DMS 273 (cell line): Measurements from ENCODE around the gene GDF2.

Experiments used
- DNase-seq: peaks from one replicate; lab custom pipeline; 2025; ENCODE audit not compliant: unreplicated experiment; lab: John Stamatoyannopoulos, UW

Gene GDF2

GRCh38 chr10:47331954-47332353, 9.7 kb downstream of the GDF2 start:
- DNase-seq, result no peak

DNA sequence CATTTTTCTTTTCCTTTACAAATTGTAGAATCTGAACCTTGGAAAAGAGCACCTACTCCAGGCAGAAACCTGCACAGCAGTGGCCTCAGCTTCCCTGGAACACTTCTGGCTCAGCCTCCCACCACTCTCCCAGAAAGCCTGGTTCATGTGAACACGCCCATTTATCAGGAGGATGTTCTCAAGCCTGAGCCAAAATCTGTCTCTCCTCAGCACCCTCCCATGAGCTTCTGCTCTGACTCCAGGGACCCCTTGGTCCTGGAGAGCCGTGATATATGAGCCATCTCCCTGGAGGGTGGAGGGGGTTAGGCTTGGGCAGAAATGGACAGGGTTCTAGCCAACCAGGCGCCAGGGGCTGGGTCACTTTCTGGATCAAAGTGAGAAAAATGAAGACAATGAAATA, 10.1 kb downstream of the GDF2 start:
- no peak for DNase-seq

DNA sequence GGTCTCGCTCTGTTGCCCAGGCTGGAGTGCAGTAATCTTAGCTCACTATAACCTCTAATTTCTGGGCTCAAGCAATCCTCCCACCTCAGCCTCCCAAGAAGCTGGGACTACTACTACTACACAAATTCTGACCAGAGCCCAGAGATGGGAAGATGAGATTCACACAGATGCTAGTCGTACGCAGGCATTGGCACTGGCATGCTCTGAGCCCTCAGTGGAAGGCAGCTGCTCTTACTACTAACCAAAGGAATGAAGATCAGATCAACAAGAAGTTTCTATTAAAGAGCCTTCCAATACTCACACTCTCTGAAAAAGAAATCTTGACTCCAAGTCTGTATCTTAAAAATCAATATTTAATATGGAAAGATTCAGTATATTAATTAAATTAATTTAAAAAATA, 10.7 kb downstream of the GDF2 start:
- DNase-seq, result no peak

GRCh38 chr10:47333532-47333931, 11.3 kb downstream of the GDF2 start:
- DNase-seq, result no peak

DNA sequence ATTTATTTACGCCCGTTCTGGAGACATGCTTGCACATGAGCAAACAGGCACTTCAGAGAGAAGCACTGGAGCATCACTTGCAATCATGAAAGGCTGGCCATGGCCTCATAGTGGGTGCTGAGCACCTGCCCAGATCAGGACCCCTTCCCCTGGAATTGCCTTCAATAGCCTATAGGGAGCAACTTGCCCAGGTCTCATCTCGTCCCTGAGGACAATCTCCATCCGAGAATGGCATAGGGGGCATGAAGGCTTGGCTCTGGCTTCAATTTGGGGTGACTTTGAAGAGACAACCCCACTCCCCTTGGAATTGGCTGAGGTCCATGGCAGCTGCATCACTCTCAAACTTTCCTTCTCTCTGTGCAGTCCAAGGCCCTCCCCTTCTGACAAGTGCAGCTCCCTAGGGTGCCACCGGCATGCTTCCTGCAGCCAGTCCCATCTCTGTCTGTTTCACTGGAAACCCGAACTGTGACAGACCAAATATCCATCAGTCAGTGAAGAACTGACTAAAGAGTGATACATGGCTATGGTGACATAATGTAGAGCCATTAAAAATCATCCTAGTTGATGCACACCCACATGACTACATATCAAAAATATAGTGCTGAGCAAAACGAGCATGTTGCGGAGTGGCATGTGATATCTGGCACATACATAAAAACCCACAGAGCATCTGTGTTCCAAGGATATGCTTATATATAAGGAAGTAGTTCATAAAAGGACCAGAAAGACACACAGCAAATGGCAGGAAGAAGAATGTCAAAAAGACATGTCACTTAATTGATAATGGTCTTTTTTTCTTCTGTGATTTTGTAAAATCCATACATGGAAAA, 12.4 kb downstream of the GDF2 start:
- no peak for DNase-seq

GRCh38 chr10:47335906-47336305, 13.7 kb downstream of the GDF2 start:
- no peak for DNase-seq

GRCh38 chr10:47336387-47337134, 14.3 kb downstream of the GDF2 start:
- no peak for DNase-seq

- DNase-seq, result no peak
These were observed 15.1 kb downstream of the GDF2 start for GRCh38 chr10:47337310-47337709.

DNA sequence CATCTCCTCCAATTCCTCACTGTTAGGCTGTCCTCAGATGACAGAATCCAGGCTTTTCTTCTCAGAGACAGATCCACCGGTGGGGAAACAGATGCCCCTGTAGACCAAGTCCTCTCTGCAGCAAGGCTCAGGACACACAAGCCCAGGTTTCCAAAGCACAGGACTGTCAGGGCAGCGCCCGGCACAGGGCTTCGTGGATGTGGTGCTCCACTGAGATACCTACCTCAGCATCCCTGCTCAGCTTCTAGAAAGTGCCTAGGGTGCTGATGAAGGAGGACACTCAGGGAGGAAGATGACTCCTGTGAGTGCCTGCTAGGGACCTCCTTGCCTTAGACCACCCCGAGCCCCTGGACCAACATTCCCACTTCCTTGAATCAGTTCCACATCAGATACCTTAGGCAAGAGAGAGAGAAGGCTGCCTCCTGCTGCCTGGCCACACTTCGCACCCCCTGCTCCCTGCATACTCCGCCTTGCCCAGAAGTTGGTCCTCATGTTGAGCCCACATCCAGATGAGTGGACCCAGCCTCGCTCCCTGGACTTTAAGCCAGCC, 17.0 kb downstream of the GDF2 start:
- DNase-seq, result no peak

GRCh38 chr10:47339759-47340607, 17.7 kb downstream of the GDF2 start:
- no peak for DNase-seq

DNA sequence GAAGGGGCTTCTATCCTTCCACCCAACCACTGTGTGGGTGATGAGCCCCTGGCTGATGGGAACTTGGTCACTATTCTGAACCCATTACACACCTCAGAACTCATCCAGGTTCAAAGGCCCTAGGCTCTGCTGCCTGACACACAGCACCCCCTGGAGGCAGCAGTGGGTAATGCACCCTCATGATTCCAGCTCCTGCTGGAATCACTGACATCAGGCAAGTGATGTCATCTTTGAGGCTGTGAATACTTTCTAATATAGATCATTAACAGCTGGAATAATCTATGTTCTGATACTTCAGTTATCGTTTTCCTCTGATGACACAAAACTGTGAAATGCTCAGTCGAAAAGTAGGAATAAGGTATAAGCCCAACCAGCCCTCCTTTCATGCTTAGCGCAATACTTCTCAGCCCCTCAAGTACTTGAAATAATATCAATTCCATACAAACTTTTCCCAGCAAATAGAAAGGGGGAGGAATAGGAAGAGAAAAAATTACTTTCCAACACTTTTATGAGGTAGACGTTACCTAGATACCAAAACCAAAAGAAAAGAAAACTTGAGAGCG, 18.4 kb downstream of the GDF2 start:
- peak; percentile 68 for DNase-seq

DNA sequence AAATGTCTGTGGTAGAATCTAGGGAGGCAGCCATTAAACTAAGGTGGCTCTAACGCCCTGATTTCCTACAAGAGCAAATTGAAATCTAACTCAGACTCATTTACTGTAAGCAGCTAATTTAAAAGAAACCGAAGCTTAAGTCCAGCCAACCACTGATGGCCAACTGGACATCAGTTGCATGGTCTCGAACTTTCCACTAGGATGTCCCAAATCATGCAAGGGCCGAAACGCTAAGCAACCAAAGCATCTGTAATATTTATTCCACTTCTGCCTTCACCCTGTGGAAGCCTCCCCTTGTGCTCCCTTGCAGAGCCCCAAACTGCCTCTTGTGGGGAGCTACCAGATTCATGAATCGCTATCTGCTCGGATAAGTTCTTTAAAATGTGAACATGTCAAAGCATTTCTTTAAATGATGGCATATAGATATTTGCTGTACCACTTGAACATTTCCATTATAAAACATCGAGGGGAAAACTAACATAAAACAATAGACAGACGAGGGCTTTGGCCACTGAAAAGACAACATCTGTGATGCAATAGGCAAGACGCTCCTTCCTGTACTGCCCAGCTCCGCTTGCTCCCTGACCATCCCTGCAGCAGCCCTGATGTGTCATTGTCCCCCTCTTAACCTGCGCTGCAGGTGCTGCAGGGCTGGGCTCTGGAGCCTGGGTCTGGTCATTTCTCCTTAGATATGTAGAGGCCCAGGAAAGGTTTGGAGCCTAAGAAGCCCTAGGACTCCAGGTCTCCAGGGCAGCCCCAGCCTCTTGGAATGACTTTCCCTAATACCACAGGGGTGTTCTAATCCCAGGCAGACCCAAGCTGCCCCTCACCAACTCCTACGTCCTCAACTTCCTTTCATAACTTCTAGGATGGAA, 23.0 kb downstream of the GDF2 start:
- DNase-seq, result no peak

- peak; percentile 91 for DNase-seq
These were observed 24.5 kb downstream of the GDF2 start for GRCh38 chr10:47346581-47347302.

DNA sequence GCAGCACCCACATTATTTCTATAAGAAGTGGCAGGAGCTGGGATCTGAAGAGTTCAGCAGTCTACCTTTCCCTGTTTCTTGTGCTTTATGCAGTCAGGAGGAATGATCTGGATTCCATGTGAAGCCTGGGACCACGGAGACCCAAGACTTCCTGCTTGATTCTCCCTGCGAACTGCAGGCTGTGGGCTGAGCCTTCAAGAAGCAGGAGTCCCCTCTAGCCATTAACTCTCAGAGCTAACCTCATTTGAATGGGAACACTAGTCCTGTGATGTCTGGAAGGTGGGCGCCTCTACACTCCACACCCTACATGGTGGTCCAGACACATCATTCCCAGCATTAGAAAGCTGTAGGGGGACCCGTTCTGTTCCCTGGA, 25.0 kb downstream of the GDF2 start:
- DNase-seq, result no peak

DNA sequence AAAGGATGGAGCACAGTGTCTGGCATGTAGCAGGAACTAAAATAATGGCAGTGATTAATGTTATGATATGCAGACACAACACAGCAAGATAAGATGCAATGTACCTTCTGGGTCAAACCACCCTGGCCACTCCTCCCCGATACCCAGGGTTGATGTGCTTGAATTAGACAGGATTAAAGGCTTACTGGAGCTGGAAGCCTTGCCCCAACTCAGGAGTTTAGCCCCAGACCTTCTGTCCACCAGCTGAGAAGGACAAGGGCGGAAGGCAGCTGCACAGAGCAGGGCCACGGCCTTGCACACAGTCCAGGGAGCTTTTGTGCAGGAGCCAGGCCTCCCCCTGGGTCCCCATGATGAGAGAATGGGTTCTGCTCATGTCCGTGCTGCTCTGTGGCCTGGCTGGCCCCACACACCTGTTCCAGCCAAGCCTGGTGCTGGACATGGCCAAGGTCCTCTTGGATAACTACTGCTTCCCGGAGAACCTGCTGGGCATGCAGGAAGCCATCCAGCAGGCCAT, 25.9 kb downstream of the GDF2 start, which contains the start of gene RBP3:
TSS of gene RBP3 (plus strand) at position 226 of the 514 bp plus-strand sequence. CDS start at position 348, 122 bp downstream.
- DNase-seq, result no peak

GRCh38 chr10:47348661-47349470, 26.6 kb downstream of the GDF2 start:
- no peak for DNase-seq

GRCh38 chr10:47349516-47349915, 27.3 kb downstream of the GDF2 start:
- DNase-seq, result no peak

DNA sequence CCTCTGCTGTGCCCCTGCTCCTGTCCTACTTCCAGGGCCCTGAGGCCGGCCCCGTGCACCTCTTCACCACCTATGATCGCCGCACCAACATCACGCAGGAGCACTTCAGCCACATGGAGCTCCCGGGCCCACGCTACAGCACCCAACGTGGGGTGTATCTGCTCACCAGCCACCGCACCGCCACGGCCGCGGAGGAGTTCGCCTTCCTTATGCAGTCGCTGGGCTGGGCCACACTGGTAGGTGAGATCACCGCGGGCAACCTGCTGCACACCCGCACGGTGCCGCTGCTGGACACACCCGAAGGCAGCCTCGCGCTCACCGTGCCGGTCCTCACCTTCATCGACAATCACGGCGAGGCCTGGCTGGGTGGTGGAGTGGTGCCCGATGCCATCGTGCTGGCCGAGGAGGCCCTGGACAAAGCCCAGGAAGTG, 27.7 kb downstream of the GDF2 start:
- DNase-seq, result no peak
